ENCODE measurements around the gene ZNF236.
A peak's percentile ranks its signal among the peaks of the same experiment; 100 is the strongest.

Gene ZNF236

GRCh38 chr18:76824754-76825153 lies 2.4 kb downstream of the ZNF236 start:
- peak overlapping the region; percentile 15 to 87 for H3K27ac Mint-ChIP-seq
- H3K4me1 Mint-ChIP-seq (ENCODE audit: low read depth in 2 of 2) = peaks cover 26 to 45% of the 10 kb centered on the region in 2 donors
- no peaks in the 10 kb centered on the region for H3K9me3 Mint-ChIP-seq
- H3K4me3 Mint-ChIP-seq = peak overlapping the region; percentile 37 to 71
- H3K27me3 Mint-ChIP-seq = no peaks in the 10 kb centered on the region
- no peak for DNase-seq
- ATAC-seq (replicated peaks) = no peak
- peaks cover 19% of the 10 kb centered on the region for H3K36me3 Mint-ChIP-seq (ENCODE audit: insufficient read depth)

GRCh38 chr18:76827205-76828200 lies 5.1 kb downstream of the ZNF236 start:
- peak overlapping the region; percentile 6 to 71 for H3K27ac Mint-ChIP-seq
- no peaks in the 10 kb centered on the region for H3K27me3 Mint-ChIP-seq
- H3K4me1 Mint-ChIP-seq (ENCODE audit: low read depth in 2 of 2) = peaks cover 16 to 42% of the 10 kb centered on the region in 2 donors
- H3K36me3 Mint-ChIP-seq (ENCODE audit: insufficient read depth) = peaks cover 9% of the 10 kb centered on the region
- no peak overlapping the region for H3K4me3 Mint-ChIP-seq
- ATAC-seq (replicated peaks) = no peak
- no peak for DNase-seq
- H3K9me3 Mint-ChIP-seq = no peaks in the 10 kb centered on the region

- Mint-ChIP-seq H3K36me3 (ENCODE audit: insufficient read depth) (no peaks in the 10 kb centered on the region), H3K27me3 (no peaks in the 10 kb centered on the region), H3K4me1 (ENCODE audit: low read depth in 2 of 2) (peaks cover 21 to 47% of the 10 kb centered on the region in 2 donors), H3K4me3 (no peak overlapping the region), H3K27ac (no peak overlapping the region), H3K9me3 (no peaks in the 10 kb centered on the region)
- DNase-seq (no peak), ATAC-seq (replicated peaks) (no peak)
Measured at GRCh38 chr18:76834379-76834778, 12.0 kb downstream of the ZNF236 start.

GRCh38 chr18:76835380-76835779 lies 13.0 kb downstream of the ZNF236 start:
- Mint-ChIP-seq H3K36me3 (ENCODE audit: insufficient read depth) (no peaks in the 10 kb centered on the region), H3K9me3 (no peaks in the 10 kb centered on the region), H3K4me3 (no peak overlapping the region), H3K4me1 (ENCODE audit: low read depth in 2 of 2) (peaks cover 18 to 43% of the 10 kb centered on the region in 2 donors), H3K27me3 (no peaks in the 10 kb centered on the region), H3K27ac (no peak overlapping the region)
- DNase-seq = no peak
- no peak for ATAC-seq (replicated peaks)

- no peak for ATAC-seq (replicated peaks)
- H3K4me3 Mint-ChIP-seq = no peak overlapping the region
- H3K27ac Mint-ChIP-seq = no peak overlapping the region
- H3K27me3 Mint-ChIP-seq = no peaks in the 10 kb centered on the region
- H3K4me1 Mint-ChIP-seq (ENCODE audit: low read depth in 2 of 2) = peaks cover 18 to 36% of the 10 kb centered on the region in 2 donors
- DNase-seq = no peak
- no peaks in the 10 kb centered on the region for H3K36me3 Mint-ChIP-seq (ENCODE audit: insufficient read depth)
- no peaks in the 10 kb centered on the region for H3K9me3 Mint-ChIP-seq
Measured at GRCh38 chr18:76837071-76837470, 14.7 kb downstream of the ZNF236 start.

GRCh38 chr18:76838182-76838581 lies 15.8 kb downstream of the ZNF236 start:
- no peaks in the 10 kb centered on the region for H3K27me3 Mint-ChIP-seq
- no peak overlapping the region for H3K4me3 Mint-ChIP-seq
- ATAC-seq (replicated peaks) (no peak), DNase-seq (no peak)
- H3K4me1 Mint-ChIP-seq (ENCODE audit: low read depth in 2 of 2) = peaks cover 18 to 29% of the 10 kb centered on the region in 2 donors
- peak overlapping the region in 1 of 2 donors; percentile 27 for H3K27ac Mint-ChIP-seq
- H3K9me3 Mint-ChIP-seq = no peaks in the 10 kb centered on the region
- H3K36me3 Mint-ChIP-seq (ENCODE audit: insufficient read depth) = no peaks in the 10 kb centered on the region

- Mint-ChIP-seq H3K36me3 (ENCODE audit: insufficient read depth) (peaks cover 4% of the 10 kb centered on the region), H3K9me3 (no peaks in the 10 kb centered on the region), H3K27ac (no peak overlapping the region), H3K4me3 (no peak overlapping the region), H3K4me1 (ENCODE audit: low read depth in 2 of 2) (peaks cover 21 to 31% of the 10 kb centered on the region in 2 donors), H3K27me3 (no peaks in the 10 kb centered on the region)
- ATAC-seq (replicated peaks) (no peak), DNase-seq (no peak)
Measured at GRCh38 chr18:76839086-76839794, 16.9 kb downstream of the ZNF236 start.

GRCh38 chr18:76842837-76843530 lies 20.6 kb downstream of the ZNF236 start:
- ATAC-seq (replicated peaks) = no peak
- Mint-ChIP-seq H3K4me1 (ENCODE audit: low read depth in 2 of 2) (peaks cover 25 to 27% of the 10 kb centered on the region in 2 donors), H3K4me3 (no peak overlapping the region), H3K27me3 (no peaks in the 10 kb centered on the region), H3K27ac (no peak overlapping the region), H3K36me3 (ENCODE audit: insufficient read depth) (peaks cover 4% of the 10 kb centered on the region), H3K9me3 (no peaks in the 10 kb centered on the region)
- DNase-seq = no peak

GRCh38 chr18:76844144-76844543 lies 21.8 kb downstream of the ZNF236 start:
- ATAC-seq (replicated peaks) (no peak), DNase-seq (no peak)
- Mint-ChIP-seq H3K27me3 (no peaks in the 10 kb centered on the region), H3K36me3 (ENCODE audit: insufficient read depth) (peaks cover 4% of the 10 kb centered on the region), H3K27ac (peak overlapping the region in 1 of 2 donors; percentile 39), H3K9me3 (no peaks in the 10 kb centered on the region), H3K4me3 (no peak overlapping the region), H3K4me1 (ENCODE audit: low read depth in 2 of 2) (peaks cover 22 to 25% of the 10 kb centered on the region in 2 donors)

GRCh38 chr18:76844742-76845477 lies 22.6 kb downstream of the ZNF236 start:
- DNase-seq = no peak
- Mint-ChIP-seq H3K4me3 (no peak overlapping the region), H3K4me1 (ENCODE audit: low read depth in 2 of 2) (peaks cover 23 to 28% of the 10 kb centered on the region in 2 donors), H3K36me3 (ENCODE audit: insufficient read depth) (peaks cover 4% of the 10 kb centered on the region), H3K9me3 (no peaks in the 10 kb centered on the region), H3K27ac (no peak overlapping the region), H3K27me3 (no peaks in the 10 kb centered on the region)
- ATAC-seq (replicated peaks) = no peak

GRCh38 chr18:76846217-76846616 lies 23.9 kb downstream of the ZNF236 start:
- Mint-ChIP-seq H3K9me3 (no peaks in the 10 kb centered on the region), H3K4me3 (no peak overlapping the region), H3K27me3 (no peaks in the 10 kb centered on the region), H3K36me3 (ENCODE audit: insufficient read depth) (peaks cover 4% of the 10 kb centered on the region), H3K4me1 (ENCODE audit: low read depth in 2 of 2) (peaks cover 23 to 30% of the 10 kb centered on the region in 2 donors), H3K27ac (no peak overlapping the region)
- ATAC-seq (replicated peaks) = no peak
- no peak for DNase-seq

- H3K4me1 Mint-ChIP-seq (ENCODE audit: low read depth in 2 of 2) = peaks cover 23 to 40% of the 10 kb centered on the region in 2 donors
- no peak overlapping the region for H3K27ac Mint-ChIP-seq
- no peak for ATAC-seq (replicated peaks)
- no peaks in the 10 kb centered on the region for H3K9me3 Mint-ChIP-seq
- no peaks in the 10 kb centered on the region for H3K27me3 Mint-ChIP-seq
- H3K4me3 Mint-ChIP-seq = no peak overlapping the region
- H3K36me3 Mint-ChIP-seq (ENCODE audit: insufficient read depth) = peaks cover 19% of the 10 kb centered on the region
- DNase-seq = no peak
Measured at GRCh38 chr18:76847916-76848315, 25.6 kb downstream of the ZNF236 start.

GRCh38 chr18:76850112-76850511 lies 27.8 kb downstream of the ZNF236 start:
- Mint-ChIP-seq H3K4me3 (no peak overlapping the region), H3K27me3 (no peaks in the 10 kb centered on the region), H3K36me3 (ENCODE audit: insufficient read depth) (peaks cover 19% of the 10 kb centered on the region), H3K27ac (peak overlapping the region in 1 of 2 donors; percentile 49), H3K9me3 (no peaks in the 10 kb centered on the region), H3K4me1 (ENCODE audit: low read depth in 2 of 2) (peaks cover 18 to 32% of the 10 kb centered on the region in 2 donors)
- DNase-seq = no peak
- ATAC-seq (replicated peaks) = no peak
